OCI-LY7 (cell line): ENCODE results near the gene MAVS.

ENCODE experiments used
- EZH2phosphoT487 ChIP-seq: fragments of 200-600 bp; sonication (generic); IDR thresholded peaks from 2 replicates; pipeline ENCODE4 v1.6.1; 2018; ENCODE audit warnings: low read depth, borderline replicate concordance, mild to moderate bottlenecking, mixed run types, antibody characterized with exemption, low read length, moderate library complexity, mixed read lengths
- TF ChIP-seq, protein P1 (sequence below): fragments of 200-600 bp; sonication (generic); conservative IDR thresholded peaks from 2 replicates; pipeline ENCODE4 v1.5.1; 2014; ENCODE audit warnings: mild to moderate bottlenecking, antibody characterized with exemption, low read length, moderate library complexity, mixed read lengths

- TF ChIP-seq, protein P1, sequence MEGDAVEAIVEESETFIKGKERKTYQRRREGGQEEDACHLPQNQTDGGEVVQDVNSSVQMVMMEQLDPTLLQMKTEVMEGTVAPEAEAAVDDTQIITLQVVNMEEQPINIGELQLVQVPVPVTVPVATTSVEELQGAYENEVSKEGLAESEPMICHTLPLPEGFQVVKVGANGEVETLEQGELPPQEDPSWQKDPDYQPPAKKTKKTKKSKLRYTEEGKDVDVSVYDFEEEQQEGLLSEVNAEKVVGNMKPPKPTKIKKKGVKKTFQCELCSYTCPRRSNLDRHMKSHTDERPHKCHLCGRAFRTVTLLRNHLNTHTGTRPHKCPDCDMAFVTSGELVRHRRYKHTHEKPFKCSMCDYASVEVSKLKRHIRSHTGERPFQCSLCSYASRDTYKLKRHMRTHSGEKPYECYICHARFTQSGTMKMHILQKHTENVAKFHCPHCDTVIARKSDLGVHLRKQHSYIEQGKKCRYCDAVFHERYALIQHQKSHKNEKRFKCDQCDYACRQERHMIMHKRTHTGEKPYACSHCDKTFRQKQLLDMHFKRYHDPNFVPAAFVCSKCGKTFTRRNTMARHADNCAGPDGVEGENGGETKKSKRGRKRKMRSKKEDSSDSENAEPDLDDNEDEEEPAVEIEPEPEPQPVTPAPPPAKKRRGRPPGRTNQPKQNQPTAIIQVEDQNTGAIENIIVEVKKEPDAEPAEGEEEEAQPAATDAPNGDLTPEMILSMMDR: no peak
- TF ChIP-seq EZH2phosphoT487: no peak
These were observed 76.3 kb downstream of the MAVS start for GRCh38 chr20:3922983-3923339.
